GM06990 (cell line): Measurements from ENCODE around the gene TNS1.

Experiments
- DNase-seq: peaks from one replicate; pipeline ENCODE4 v3.0.0-alpha.2; 2011; ENCODE audit not compliant: insufficient read length; ENCODE audit errors: extremely low read depth
- H3K27me3 ChIP-seq: replicated peaks from 2 replicates; pipeline ENCODE4 v1.6.0; 2011; ENCODE audit warnings: low read length; ENCODE audit not compliant: control insufficient read depth, insufficient read depth
- H3K36me3 ChIP-seq: 2 replicates; pipeline ENCODE4 v1.5.1; 2011; ENCODE audit warnings: low read length; ENCODE audit not compliant: control insufficient read depth, insufficient read depth
- H3K4me3 ChIP-seq: replicated peaks from 2 replicates; pipeline ENCODE4 v1.5.1; 2011; ENCODE audit warnings: low read depth, mild to moderate bottlenecking, control low read depth, low read length
- CTCF ChIP-seq: IDR thresholded peaks from 2 replicates; pipeline ENCODE4 v1.5.1; 2011; ENCODE audit warnings: low read length, control low read depth, mild to moderate bottlenecking, inconsistent platforms; ENCODE audit not compliant: insufficient read depth, poor library complexity, severe bottlenecking

TNS1 gene

GRCh38 chr2:217751192-217751591, 251.6 kb downstream of the TNS1 start:
- no peak overlapping the region for H3K4me3 ChIP-seq
- no peaks in the 10 kb centered on the region for H3K36me3 ChIP-seq
- DNase-seq, result no peak
- TF ChIP-seq CTCF, result no peak
- no peaks in the 10 kb centered on the region; the same call in 1 of the 2 replicates for H3K27me3 ChIP-seq
